Measurements from ENCODE around the gene ZFP42.

- no peak for TF ChIP-seq POLR2A (IDR thresholded peaks at IDR 0.05)
- no peak for TF ChIP-seq CTCF (IDR thresholded peaks at IDR 0.05 in 4 of 5, conservative IDR thresholded peaks at IDR 0.05 in 1 of 5)
Measured at GRCh38 chr4:188043154-188043553, 47.6 kb downstream of the ZFP42 start.
